Kidney (tissue), 14 donors: Measurements from ENCODE around the gene ITPR1. TPM values are rescaled to one million over a fixed set of nuclear protein-coding genes. Genes with fewer than 3 reads are reported as not detected.

Experiments
- DNase-seq, 5 donors: peaks; one replicate each; pipeline ENCODE4 v3.0.0-alpha.2; 2013 to 2020
- FAIRE-seq: peaks from 2 replicates; lab custom pipeline; 2012; peaks lifted over from hg19 to GRCh38; lab: Jason Lieb, UNC
- H3K27ac ChIP-seq, 2 donors: one replicate each; pipeline ENCODE4 v1.7.0; 2013; ENCODE audit warnings: low read depth in 2 of 2, low read length in 2 of 2, inconsistent platforms in 1 of 2
- H3K27me3 ChIP-seq: one replicate; pipeline ENCODE4 v1.7.1; 2013; ENCODE audit warnings: low read length, inconsistent platforms; ENCODE audit not compliant: control insufficient read depth, insufficient read depth
- H3K36me3 ChIP-seq, 3 donors: one replicate each; pipeline versions ENCODE4 v1.7.0 to v1.7.1; 2013; ENCODE audit warnings: low read length in 3 of 3, control low read depth in 1 of 3, inconsistent platforms in 1 of 3; ENCODE audit not compliant: insufficient read depth in 3 of 3, control insufficient read depth in 2 of 3
- H3K4me1 ChIP-seq, 3 donors: one replicate each; pipeline versions ENCODE4 v1.7.0 to v1.7.1; 2013; ENCODE audit warnings: low read length in 3 of 3, inconsistent platforms in 1 of 3, low read depth in 1 of 3; ENCODE audit not compliant: control insufficient read depth in 2 of 3, insufficient read depth in 2 of 3
- H3K4me3 ChIP-seq, 3 donors: one replicate each; pipeline versions ENCODE4 v1.7.0 to v1.8.1; 2013; ENCODE audit warnings: low read length in 3 of 3, control low read depth in 1 of 3, inconsistent platforms in 1 of 3
- H3K9ac ChIP-seq, 3 donors: one replicate each; pipeline versions ENCODE4 v1.7.0 to v1.7.1; 2013; ENCODE audit warnings: low read length in 3 of 3, control low read depth in 1 of 3, inconsistent platforms in 1 of 3
- H3K9me3 ChIP-seq, 3 donors: one replicate each; pipeline versions ENCODE4 v1.7.0 to v1.7.1; 2013; ENCODE audit warnings: low read length in 3 of 3, control low read depth in 1 of 3, inconsistent platforms in 1 of 3; ENCODE audit not compliant: control insufficient read depth in 2 of 3, insufficient read depth in 1 of 3
- CTCF ChIP-seq: IDR thresholded peaks from 3 replicates; pipeline ENCODE4 v1.5.1; 2012; ENCODE audit warnings: mild to moderate bottlenecking, moderate library complexity, borderline replicate concordance; ENCODE audit not compliant: insufficient read depth; ENCODE audit errors: extremely low read depth
- intact Hi-C: fragments of 100-400 bp; cut with DNase I; formaldehyde crosslinking; loops from one replicate; pipeline ENCODE4 v1.11.1; 2022
- polyA plus RNA-seq: library from polyadenylated mRNA; stranded (reverse); fragments of 350-450 nt; fragmentation: Illumina TruSeq; extraction: RNeasy Lipid Tissue Mini Kit (QIAGEN cat#74804); gene quantifications from one replicate; pipeline ENCODE4 v1.2.3, GENCODE V29; 2014; ENCODE audit warnings: low read depth, low replicate concordance; ENCODE audit not compliant: insufficient read depth
- total RNA-seq: library from RNA; stranded (reverse); fragmentation: NEBNext Ultra II Directional; extraction: Animal tissue kit (Norgen Biotek cat#: 25700); gene quantifications from one replicate; pipeline ENCODE4 v1.2.1, GENCODE V29; 2021
- donor health status: control.
- donor health status: control.
- donor health status: control.
- donor health status: control.
- donor health status: control.
- donor health status: DM: yes; HTN: yes; CAD: no.
- donor health status: Normal renal cell carcinoma (clear cell type).

The ITPR1 gene
- total and polyA plus RNA-seq, 2 donors from 2014 or later, result 30.2 to 81.2 TPM

GRCh38 chr3:4660936-4661335, 167.8 kb downstream of the ITPR1 start:
- no peaks in the 10 kb centered on the region for H3K9me3 ChIP-seq
- no peak for FAIRE-seq
- intact Hi-C loops, result no loop called here

GRCh38 chr3:4664412-4664811, 171.3 kb downstream of the ITPR1 start:
- Histone ChIP-seq H3K4me1 (no peaks in the 10 kb centered on the region), H3K27me3 (no peaks in the 10 kb centered on the region), H3K36me3 (peaks cover 2 to 56% (median 31%) of the 10 kb centered on the region in 3 donors), H3K9me3 (no peaks in the 10 kb centered on the region), H3K4me3 (no peak overlapping the region), H3K27ac (no peak overlapping the region), H3K9ac (no peak overlapping the region)
- intact Hi-C loops, result no loop called here
- DNase-seq, result no peak
- no peak for TF ChIP-seq CTCF
- no peak for FAIRE-seq

More at GRCh38 chr3:4660936-4661335, 167.8 kb downstream of the ITPR1 start:
- Histone ChIP-seq H3K9ac (no peak overlapping the region), H3K36me3 (peaks cover 2 to 46% (median 22%) of the 10 kb centered on the region in 3 donors), H3K4me3 (no peak overlapping the region), H3K27ac (no peak overlapping the region), H3K4me1 (no peaks in the 10 kb centered on the region), H3K27me3 (no peaks in the 10 kb centered on the region)
- DNase-seq, result no peak
- no peak for TF ChIP-seq CTCF

GRCh38 chr3:4665197-4665596, 172.0 kb downstream of the ITPR1 start:
- Histone ChIP-seq H3K36me3 (peaks cover 2 to 62% (median 35%) of the 10 kb centered on the region in 3 donors), H3K9ac (no peak overlapping the region)

More at GRCh38 chr3:4665197-4665596, 172.0 kb downstream of the ITPR1 start:
- H3K27me3 ChIP-seq, result no peaks in the 10 kb centered on the region
- FAIRE-seq (no peak), DNase-seq (no peak)
- H3K4me1 ChIP-seq, result no peaks in the 10 kb centered on the region
- H3K4me3 ChIP-seq, result no peak overlapping the region
- intact Hi-C loops, result no loop called here
- TF ChIP-seq CTCF, result no peak
- H3K9me3 ChIP-seq, result no peaks in the 10 kb centered on the region
- H3K27ac ChIP-seq, result no peak overlapping the region
